ENCODE data around the gene MNAT1.
"Not testable (repeated sequence)": the region's sequence is repeated elsewhere in the genome, so short reads cannot be mapped to it uniquely, and the experiment has no call there.

The MNAT1 gene

GRCh38 chr14:60738843-60739508, 4.4 kb downstream of the MNAT1 start:
- FAIRE-seq = no peak

- no peak for FAIRE-seq
Observed at GRCh38 chr14:60744566-60744965, 10.0 kb downstream of the MNAT1 start.

DNA sequence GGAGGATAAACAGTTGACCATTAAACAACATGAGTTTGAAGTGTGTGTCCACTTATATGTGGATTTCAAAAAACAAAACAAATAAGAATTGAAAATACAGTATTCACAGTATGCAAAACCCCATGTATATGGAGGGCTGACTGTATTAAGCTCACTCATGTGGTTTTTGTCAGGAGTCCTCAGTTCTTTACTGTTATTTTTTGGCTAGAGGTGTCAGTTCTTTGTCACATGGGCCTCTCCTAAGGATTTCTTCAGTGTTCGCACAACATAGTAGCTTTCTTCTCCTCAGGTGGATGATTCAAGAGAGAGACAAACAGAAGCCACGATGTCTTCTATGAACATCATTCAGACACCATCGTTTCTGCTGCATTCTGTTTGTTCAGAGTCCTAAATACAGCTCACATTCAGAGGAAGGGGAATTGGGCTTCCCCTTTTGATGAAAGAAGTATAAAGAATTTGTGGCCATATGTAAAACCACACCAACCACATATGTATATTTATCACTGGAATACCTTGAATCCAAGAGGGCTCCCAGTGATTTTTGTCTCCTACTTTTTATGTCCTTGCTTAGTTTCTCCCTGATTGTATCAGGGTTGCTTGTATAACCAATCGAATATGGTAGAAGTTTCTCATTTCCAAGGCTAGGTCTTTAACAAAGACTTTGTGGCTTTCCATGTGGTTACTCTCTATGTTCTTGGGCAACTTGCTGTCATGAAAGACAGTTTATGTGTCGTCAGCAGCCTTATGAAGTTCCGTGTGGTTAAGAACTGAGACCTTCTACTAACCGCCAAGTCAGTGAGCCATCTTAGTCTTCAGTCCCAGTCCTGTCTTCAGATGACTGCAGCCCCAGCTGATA, 18.9 kb downstream of the MNAT1 start:
- no peak for FAIRE-seq

- no peak for FAIRE-seq
Observed at GRCh38 chr14:60756847-60757246, 22.3 kb downstream of the MNAT1 start.

- FAIRE-seq = no peak
Observed at GRCh38 chr14:60757567-60758002, 23.0 kb downstream of the MNAT1 start.

DNA sequence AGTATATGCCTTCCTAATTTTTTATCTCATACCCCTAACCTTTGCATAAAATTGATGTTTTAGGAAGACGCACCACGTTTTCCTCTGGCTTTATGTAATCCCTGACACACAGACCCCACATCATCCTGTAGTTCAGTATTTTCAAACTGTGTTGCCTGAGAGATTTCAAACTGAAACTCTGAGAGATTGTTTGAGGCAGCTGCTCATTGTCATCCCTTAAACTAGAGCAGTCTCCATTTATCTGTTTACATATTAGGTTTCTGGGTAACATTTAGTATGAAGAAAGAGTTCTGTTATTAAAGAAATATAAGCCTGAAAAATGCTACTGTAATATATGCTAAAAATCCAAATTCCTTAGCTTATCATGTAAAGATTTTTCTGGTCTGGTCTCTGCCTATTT, 24.3 kb downstream of the MNAT1 start:
- peak; percentile 49 for FAIRE-seq

GRCh38 chr14:60760209-60760608, 25.6 kb downstream of the MNAT1 start:
- no peak for FAIRE-seq

DNA sequence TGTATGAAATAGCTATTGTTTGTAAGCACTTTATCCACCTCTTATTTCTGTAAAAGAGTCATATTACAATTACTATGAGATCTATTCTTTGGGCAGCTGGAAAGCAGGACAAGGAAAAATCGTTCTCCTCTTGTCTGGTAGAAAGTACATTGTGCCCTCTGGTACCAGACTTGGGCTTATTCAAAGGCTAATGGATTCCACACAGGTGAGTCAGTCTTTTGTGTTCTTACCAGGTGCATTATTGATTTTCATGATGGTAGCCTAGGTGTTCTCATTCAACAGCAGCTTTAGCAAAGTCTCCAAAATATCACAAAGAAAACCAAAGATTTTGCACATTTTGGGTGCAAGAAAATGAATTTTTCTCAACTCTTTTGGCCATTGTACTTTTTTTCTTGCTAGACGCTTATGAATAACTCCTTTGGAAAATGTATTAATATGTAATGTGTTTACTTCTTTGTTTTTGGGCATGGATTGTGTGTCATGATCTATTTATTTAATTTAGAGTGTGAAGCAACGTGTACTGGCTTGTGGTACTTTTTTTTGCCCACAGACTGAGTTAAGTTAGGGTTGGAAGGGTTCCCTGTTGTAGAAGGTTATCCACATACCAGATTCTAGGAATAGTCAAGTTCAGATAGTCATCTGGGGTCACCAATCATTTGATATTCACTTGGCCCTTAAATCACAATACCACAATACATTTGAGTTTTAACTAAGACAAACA, 26.2 kb downstream of the MNAT1 start:
- FAIRE-seq = peak; percentile 76

DNA sequence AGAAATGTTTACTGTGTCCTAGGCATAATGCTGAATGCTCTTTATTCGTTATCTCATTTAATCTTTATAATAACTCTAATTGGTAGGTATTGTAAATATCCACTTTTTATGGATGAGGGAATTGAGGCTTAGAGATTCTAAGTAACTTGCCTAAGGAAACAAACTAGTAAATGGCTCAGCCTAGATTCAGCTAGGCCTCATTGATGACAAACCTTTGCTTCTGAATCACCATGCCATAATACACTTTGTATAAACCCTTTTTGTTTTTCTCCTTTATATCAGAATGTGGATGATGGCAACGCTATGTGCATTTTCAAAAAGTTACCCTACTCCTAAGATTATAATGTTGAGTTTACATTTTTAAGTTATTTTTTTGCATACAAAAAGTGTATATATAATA, 34.0 kb downstream of the MNAT1 start:
- FAIRE-seq = no peak

DNA sequence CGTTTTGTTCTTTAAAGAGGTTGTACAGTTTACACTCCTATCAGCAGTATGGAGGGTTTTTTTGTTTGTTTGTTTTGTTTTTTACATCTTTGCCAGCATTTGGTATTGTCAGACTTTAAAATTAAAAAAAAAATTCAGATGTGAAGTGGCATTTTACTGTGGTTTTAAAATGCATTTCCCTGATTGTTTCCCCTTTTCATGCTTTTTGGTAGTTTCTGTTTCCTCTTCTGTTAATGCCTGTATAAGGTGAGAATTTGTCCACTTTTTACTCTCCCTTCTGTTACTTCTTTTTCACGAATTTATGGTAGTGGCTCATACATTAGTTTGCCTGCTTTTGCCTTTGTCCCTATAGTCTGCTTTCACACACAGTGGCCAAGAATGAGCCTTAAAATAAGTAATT, 36.6 kb downstream of the MNAT1 start:
- no peak for FAIRE-seq

DNA sequence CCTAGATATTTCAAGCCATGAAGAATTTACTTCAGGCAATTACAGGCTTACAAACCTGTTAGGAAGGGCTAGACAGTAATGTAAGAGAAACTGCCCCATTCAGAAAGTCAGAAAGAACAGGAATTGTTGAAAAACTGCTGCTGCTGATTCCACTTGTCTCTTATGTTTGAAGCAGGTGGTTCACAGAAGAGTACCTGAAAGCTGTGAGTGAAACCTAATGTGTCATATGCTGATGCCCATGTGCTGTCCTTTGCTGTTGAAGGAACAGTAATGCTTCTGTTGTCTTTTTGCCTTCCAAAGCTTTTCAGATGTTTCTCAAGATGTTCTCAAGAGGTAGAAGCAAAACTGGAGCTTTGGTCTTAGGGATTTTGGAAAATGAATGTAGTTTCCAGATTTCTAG, 39.0 kb downstream of the MNAT1 start:
- FAIRE-seq = no peak

DNA sequence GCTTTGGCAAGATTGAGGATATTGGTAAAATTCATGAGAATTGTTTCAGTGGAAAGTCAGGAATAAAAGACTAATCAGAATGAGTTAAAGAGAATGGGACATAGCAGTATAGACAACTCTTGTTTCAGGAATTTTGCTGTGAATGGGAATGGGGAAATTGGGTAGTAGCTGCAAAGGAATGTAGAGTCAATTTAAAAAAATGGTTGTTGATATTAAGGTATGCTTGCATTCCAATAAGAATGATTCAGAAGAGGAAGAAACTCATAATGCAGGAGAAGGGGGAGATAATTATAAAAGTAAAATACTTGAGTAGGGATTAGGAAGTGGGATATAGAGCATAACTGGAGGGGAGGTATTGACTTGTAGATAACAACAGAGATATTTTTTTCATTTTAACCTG, 40.7 kb downstream of the MNAT1 start:
- FAIRE-seq = no peak

GRCh38 chr14:60777856-60778578, 43.5 kb downstream of the MNAT1 start:
- no peak for FAIRE-seq

DNA sequence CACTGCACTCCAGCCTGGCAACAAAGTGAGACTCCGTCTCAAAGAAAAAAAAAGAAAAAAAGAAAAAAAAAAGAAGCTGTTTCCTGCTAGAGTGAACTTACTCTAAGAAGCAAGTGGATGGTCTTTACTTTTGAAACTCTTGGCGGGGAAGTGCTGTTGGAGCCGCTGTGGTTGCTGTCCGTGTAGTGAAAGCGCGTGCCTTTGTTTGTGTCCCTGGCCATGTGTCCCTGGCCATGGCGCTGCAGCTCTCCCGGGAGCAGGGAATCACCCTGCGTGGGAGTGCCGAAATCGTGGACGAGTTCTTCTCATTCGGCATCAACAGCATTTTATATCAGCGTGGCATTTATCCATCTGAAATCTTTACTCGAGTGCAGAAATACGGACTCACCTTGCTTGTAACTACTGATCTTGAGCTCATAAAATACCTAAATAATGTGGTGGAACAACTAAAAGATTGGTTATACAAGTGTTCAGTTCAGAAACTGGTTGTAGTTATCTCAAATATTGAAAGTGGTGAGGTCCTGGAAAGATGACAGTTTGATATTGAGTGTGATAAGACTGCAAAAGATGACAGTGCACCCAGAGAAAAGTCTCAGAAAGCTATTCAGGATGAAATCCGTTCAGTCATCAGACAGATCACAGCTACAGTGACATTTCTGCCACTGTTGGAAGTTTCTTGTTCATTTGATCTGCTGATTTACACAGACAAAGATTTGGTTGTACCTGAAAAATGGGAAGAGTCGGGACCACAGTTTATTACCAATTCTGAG, 45.4 kb downstream of the MNAT1 start:
- FAIRE-seq = not testable (repeated sequence)

- not testable (repeated sequence) for FAIRE-seq
Observed at GRCh38 chr14:60780558-60780957, 46.0 kb downstream of the MNAT1 start.

- FAIRE-seq = no peak
Observed at GRCh38 chr14:60786905-60787304, 52.3 kb downstream of the MNAT1 start.

DNA sequence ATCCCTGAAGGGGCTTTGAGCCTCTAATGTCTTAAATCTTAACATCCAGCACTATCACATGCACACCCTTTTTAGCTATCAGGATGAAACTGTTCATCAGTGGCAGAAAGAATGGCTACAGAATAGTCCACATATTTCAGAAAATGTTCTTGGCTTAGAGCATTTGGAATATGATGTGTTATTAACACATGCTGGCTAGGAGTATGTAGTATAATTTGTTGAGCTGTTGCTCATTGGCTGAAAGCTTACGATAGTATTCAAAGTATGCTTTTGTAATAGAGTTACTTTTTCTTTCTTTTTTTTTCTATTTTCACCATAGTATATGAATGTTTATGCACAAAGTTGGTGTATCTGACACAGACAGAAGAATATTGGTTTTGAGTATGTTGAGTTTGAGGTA, 55.1 kb downstream of the MNAT1 start:
- FAIRE-seq = no peak

DNA sequence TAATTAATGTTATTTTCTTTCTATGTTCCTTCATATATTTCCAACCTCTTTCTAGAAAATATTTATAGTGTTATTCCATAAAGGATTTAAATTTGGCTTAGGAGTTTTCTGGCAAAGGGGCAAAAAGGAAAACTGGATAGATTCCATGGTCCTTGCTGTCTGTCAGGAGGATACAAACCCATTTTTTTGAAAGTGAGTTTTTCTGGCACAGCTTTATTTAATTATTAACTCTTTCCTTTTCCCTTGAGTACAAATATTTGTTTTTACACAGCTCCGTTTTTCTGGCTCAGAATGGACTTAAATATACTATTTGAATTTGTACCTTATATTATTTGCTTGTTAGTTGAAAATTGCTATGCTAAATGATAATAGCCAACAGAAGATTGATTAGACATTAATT, 56.3 kb downstream of the MNAT1 start:
- FAIRE-seq = no peak

DNA sequence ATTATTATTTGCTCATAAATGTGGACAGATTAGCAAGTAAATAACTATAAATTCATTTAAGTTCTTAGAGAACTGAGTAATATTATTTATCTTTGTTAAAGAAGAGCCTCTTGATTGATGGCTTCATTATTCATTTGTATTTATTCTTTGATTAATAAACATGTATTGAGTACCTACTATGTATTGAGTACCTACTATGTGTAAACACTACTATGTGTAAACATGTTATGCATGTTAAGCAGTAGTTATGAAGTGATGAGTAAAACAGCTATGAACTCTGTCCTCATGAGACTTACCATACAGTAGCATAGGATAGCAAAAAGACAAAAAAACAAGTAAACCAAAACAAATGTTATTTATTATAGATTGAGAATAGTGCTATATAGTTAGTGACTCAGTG, 61.9 kb downstream of the MNAT1 start:
- no peak for FAIRE-seq

DNA sequence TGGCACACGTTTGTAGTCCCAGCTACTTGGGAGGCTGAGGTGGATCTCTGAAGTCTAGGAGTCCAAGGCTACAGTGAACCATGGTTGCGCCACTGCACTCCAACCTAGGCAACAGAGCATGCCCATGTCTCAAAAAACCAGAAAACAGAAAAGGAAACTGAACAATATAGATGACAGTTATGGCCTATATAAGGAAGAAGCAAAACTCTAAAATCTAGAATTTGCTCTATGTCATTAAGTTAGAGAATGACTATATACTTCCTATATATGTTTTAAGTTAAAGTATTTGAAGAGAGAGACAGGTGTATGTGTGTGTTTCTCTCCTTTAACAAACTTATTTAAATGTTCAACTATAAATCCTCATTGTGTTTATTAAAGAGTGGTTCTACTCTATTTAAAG, 65.8 kb downstream of the MNAT1 start:
- FAIRE-seq = no peak

- no peak for FAIRE-seq
Observed at GRCh38 chr14:60803871-60804270, 69.3 kb downstream of the MNAT1 start.

GRCh38 chr14:60805841-60806430, 71.4 kb downstream of the MNAT1 start:
- no peak for FAIRE-seq
